ENCODE results near the gene NDOR1. TPM values are rescaled to one million over a fixed set of nuclear protein-coding genes. Genes with fewer than 3 reads are reported as not detected.
A peak's percentile ranks its signal among the peaks of the same experiment; 100 is the strongest.

The NDOR1 gene
- total RNA-seq, 2 donors from 2014 or later = 6.6 TPM

- peak overlapping the region; percentile 68 to 77 for H3K4me3 ChIP-seq
- DNase-seq (ENCODE audit: low spot score) = no peak
- H3K9me3 ChIP-seq = no peaks in the 10 kb centered on the region
- TF ChIP-seq, protein P1, sequence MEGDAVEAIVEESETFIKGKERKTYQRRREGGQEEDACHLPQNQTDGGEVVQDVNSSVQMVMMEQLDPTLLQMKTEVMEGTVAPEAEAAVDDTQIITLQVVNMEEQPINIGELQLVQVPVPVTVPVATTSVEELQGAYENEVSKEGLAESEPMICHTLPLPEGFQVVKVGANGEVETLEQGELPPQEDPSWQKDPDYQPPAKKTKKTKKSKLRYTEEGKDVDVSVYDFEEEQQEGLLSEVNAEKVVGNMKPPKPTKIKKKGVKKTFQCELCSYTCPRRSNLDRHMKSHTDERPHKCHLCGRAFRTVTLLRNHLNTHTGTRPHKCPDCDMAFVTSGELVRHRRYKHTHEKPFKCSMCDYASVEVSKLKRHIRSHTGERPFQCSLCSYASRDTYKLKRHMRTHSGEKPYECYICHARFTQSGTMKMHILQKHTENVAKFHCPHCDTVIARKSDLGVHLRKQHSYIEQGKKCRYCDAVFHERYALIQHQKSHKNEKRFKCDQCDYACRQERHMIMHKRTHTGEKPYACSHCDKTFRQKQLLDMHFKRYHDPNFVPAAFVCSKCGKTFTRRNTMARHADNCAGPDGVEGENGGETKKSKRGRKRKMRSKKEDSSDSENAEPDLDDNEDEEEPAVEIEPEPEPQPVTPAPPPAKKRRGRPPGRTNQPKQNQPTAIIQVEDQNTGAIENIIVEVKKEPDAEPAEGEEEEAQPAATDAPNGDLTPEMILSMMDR (IDR thresholded peaks at IDR 0.05) = no peak
- peak overlapping the region; percentile 76 to 84 for H3K27ac ChIP-seq
- H3K4me1 ChIP-seq = peaks cover 0 to 40% of the 10 kb centered on the region in 2 donors
- H3K27me3 ChIP-seq = no peaks in the 10 kb centered on the region
- H3K36me3 ChIP-seq = peaks cover 4% of the 10 kb centered on the region
Observed at GRCh38 chr9:137253717-137254623, 48.5 kb downstream of the NDOR1 start.

GRCh38 chr9:137254624-137255447 is 49.3 kb downstream of the NDOR1 start, which contains the start of gene NELFB:
NELFB (plus strand) TSS chr9:137255327.
- peaks cover 0 to 37% of the 10 kb centered on the region in 2 donors for H3K4me1 ChIP-seq
- TF ChIP-seq, protein P1 (IDR thresholded peaks at IDR 0.05) = peak in 1 of 2 donors; percentile 43
- no peaks in the 10 kb centered on the region for H3K9me3 ChIP-seq
- H3K36me3 ChIP-seq = peaks cover 4% of the 10 kb centered on the region
- peak; percentile 89 for DNase-seq (ENCODE audit: low spot score)
- no peaks in the 10 kb centered on the region for H3K27me3 ChIP-seq
- peak within 1 kb of the TSS; percentile 77 to 79 for H3K4me3 ChIP-seq
- H3K27ac ChIP-seq = peak within 1 kb of the TSS; percentile 76 to 84

- Histone ChIP-seq H3K27ac (peak overlapping the region; percentile 48 to 84), H3K9me3 (no peaks in the 10 kb centered on the region), H3K36me3 (peaks cover 4% of the 10 kb centered on the region), H3K4me3 (peak overlapping the region; percentile 77 to 79), H3K27me3 (no peaks in the 10 kb centered on the region), H3K4me1 (peaks cover 0 to 29% of the 10 kb centered on the region in 2 donors)
- no peak for DNase-seq (ENCODE audit: low spot score)
- TF ChIP-seq, protein P1 (IDR thresholded peaks at IDR 0.05) = no peak
Observed at GRCh38 chr9:137255448-137256114, 50.1 kb downstream of the NDOR1 start.

DNA sequence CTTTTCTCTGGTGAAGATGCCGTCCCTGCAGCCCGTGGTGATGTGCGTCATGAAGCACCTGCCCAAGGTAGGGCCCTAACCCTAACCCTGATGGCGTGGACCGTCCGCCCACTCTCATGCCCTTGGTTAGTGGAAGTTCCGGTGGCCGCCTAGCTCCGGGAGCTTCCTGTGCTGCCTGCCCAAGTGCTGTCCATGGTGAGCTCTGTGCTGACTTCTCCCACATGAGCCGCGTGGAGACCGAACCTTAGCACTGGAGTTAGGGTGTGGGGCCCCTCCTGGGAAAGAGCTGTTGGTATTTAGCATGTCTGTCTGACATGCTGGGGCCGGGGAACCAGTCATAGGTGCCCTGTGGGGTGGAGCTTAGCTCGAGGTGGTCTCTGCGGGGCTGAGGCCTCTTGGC is 50.9 kb downstream of the NDOR1 start:
- Histone ChIP-seq H3K27me3 (no peaks in the 10 kb centered on the region), H3K27ac (no peak overlapping the region), H3K4me3 (peak overlapping the region; percentile 77 to 79), H3K36me3 (peaks cover 4% of the 10 kb centered on the region), H3K9me3 (no peaks in the 10 kb centered on the region), H3K4me1 (peaks cover 0 to 25% of the 10 kb centered on the region in 2 donors)
- TF ChIP-seq, protein P1 (IDR thresholded peaks at IDR 0.05) = no peak
- no peak for DNase-seq (ENCODE audit: low spot score)

GRCh38 chr9:137256856-137257255 is 51.4 kb downstream of the NDOR1 start:
- Histone ChIP-seq H3K36me3 (peaks cover 4% of the 10 kb centered on the region), H3K4me1 (peaks cover 0 to 25% of the 10 kb centered on the region in 2 donors), H3K27ac (no peak overlapping the region), H3K27me3 (no peaks in the 10 kb centered on the region), H3K4me3 (peak overlapping the region in 1 of 2 donors; percentile 77), H3K9me3 (no peaks in the 10 kb centered on the region)
- TF ChIP-seq, protein P1 (IDR thresholded peaks at IDR 0.05) = no peak
- no peak for DNase-seq (ENCODE audit: low spot score)
